SK-N-SH treated with all-trans-retinoic acid at 6 μM for 48 hours (cell line): ENCODE data around the gene DHRS13.

Experiments
- ARNTL ChIP-seq: fragments of 450-650 bp; formaldehyde crosslinking; IDR thresholded peaks from 2 replicates; pipeline ENCODE4 v1.5.0; 2020; ENCODE audit warnings: low read depth, mild to moderate bottlenecking, moderate library complexity, borderline replicate concordance
- CREB5 ChIP-seq: fragments of 250-450 bp; sonication (Bioruptor Pico); IDR thresholded peaks from 2 replicates; pipeline ENCODE4 v1.5.1; 2020; ENCODE audit warnings: low read depth, mild to moderate bottlenecking, moderate library complexity
- CSDC2 ChIP-seq: fragments of 250-450 bp; sonication (Bioruptor Pico); IDR thresholded peaks from 2 replicates; pipeline ENCODE4 v1.5.0; 2020; ENCODE audit warnings: mild to moderate bottlenecking, moderate library complexity
- ESRRG ChIP-seq: fragments of 250-450 bp; sonication (Bioruptor Pico); IDR thresholded peaks from 2 replicates; pipeline ENCODE4 v1.6.1; 2021; ENCODE audit warnings: mild to moderate bottlenecking
- OSR1 ChIP-seq: fragments of 250-450 bp; sonication (Bioruptor Pico); IDR thresholded peaks from 2 replicates; pipeline ENCODE4 v1.8.0; 2022; ENCODE audit warnings: moderate library complexity, mild to moderate bottlenecking, inconsistent platforms
- PATZ1 ChIP-seq: fragments of 250-450 bp; sonication (Bioruptor Pico); IDR thresholded peaks from 2 replicates; pipeline ENCODE4 v1.8.0; 2020; ENCODE audit warnings: mild to moderate bottlenecking, moderate library complexity, borderline replicate concordance
- POU6F1 ChIP-seq: fragments of 250-450 bp; sonication (Bioruptor Pico); IDR thresholded peaks from 2 replicates; pipeline ENCODE4 v1.8.0; 2021; ENCODE audit warnings: low read depth, mild to moderate bottlenecking, moderate library complexity, borderline replicate concordance
- RARB ChIP-seq: fragments of 250-450 bp; sonication (Bioruptor Pico); IDR thresholded peaks from 2 replicates; pipeline ENCODE4 v1.8.0; 2021; ENCODE audit warnings: mild to moderate bottlenecking, moderate library complexity
- SNAI2 ChIP-seq: fragments of 250-450 bp; sonication (Bioruptor Pico); IDR thresholded peaks from 2 replicates; pipeline ENCODE4 v1.5.0; 2020; ENCODE audit warnings: mild to moderate bottlenecking, moderate library complexity
- ZFP3 ChIP-seq: fragments of 250-450 bp; sonication (Bioruptor Pico); IDR thresholded peaks from 2 replicates; pipeline ENCODE4 v1.5.0; 2020; ENCODE audit warnings: mild to moderate bottlenecking, moderate library complexity
- ZFP30 ChIP-seq: fragments of 450-650 bp; formaldehyde crosslinking; IDR thresholded peaks from 2 replicates; pipeline ENCODE4 v1.5.0; 2022; ENCODE audit warnings: mild to moderate bottlenecking, moderate library complexity
- ZNF8 ChIP-seq: fragments of 450-650 bp; formaldehyde crosslinking; IDR thresholded peaks from 2 replicates; pipeline ENCODE4 v1.5.0; 2020; ENCODE audit warnings: mild to moderate bottlenecking, moderate library complexity

GRCh38 chr17:28918295-28918694 lies 15.4 kb upstream of the DHRS13 start:
- TF ChIP-seq ZFP30 (no peak), ARNTL (no peak), CSDC2 (no peak), ESRRG (CRISPR knock-in tag) (no peak), SNAI2 (CRISPR knock-in tag) (no peak), OSR1 (no peak), CREB5 (CRISPR knock-in tag) (no peak), ZNF8 (CRISPR knock-in tag) (no peak), ZFP3 (CRISPR knock-in tag) (no peak), PATZ1 (CRISPR knock-in tag) (no peak), RARB (no peak), POU6F1 (CRISPR knock-in tag) (no peak)
